Fibroblast of skin of abdomen (primary cell): Measurements from ENCODE around the gene MAZ.
"Not testable (repeated sequence)": the region's sequence is repeated elsewhere in the genome, so short reads cannot be mapped to it uniquely, and the experiment has no call there.

Source experiments
- DNase-seq: peaks from one replicate; pipeline ENCODE4 v3.0.0-alpha.2; 2013

The MAZ gene

DNA sequence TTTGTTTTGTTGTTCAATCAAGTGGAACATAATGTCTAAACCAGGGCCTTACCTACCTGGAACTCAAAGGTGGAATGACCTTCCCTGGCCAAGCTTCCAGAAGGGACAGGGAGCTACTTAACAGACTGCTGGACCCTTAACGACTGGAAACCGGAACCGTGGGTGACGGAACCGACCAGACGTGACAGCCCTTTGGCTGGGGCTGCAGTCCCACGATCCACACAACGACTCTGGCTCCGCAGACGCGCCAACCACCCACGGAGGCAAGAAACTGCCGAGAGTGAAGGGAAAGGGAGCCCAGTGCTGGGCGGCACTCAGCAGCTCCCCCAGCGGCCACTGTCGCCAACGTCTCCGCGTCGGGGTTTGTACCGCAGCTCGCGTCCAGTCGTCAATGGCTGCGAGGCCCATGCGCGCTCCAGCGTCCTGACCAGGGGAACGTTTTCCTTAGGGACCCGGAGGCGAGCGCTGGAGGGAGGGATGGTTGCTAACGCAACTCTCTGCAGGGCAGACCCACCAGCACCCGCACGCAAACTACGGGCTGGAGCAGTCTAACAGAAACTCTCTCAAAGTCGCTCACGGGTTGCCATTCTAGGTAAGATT is 21.3 kb upstream of the MAZ start:
- DNase-seq = peak; percentile 59

GRCh38 chr16:29787155-29787554 is 19.2 kb upstream of the MAZ start:
- not testable (repeated sequence) for DNase-seq

GRCh38 chr16:29789775-29790182 is 16.6 kb upstream of the MAZ start:
- no peak for DNase-seq

DNA sequence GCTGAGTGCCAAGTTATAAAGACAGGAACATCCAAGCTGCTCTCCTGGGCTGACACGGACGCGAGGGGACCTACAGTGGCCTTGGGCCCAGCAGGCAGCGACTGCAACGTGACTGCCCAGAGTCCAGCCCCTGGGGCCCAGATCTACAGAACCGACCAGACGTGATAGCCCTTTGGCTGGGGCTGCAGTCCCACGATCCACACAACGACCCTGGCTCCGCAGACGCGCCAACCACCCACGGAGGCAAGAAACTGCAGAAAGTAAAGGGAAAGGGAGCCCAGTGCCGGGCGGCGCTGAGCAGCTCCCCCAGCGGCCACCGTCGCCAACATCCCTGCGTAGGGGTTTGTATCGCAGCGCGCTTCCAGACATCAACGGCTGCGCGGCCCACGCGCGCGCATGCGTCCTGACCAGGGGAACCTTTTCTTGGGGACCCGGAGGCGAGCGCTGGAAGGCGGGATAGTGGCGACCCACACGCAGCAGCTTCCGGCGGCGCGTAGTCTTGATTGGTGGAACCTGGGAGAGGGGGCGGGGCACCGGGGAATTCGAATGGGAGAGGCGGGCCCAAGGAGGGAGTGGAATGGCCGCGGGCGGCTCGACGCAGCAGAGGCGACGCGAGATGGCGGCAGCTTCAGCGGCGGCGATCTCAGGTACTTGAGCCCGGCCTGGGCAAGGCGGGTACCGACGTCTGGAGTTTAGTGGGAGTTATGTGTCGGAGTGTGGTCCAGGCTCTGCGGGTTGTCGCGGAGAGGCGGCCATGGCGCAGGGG is 16.0 kb upstream of the MAZ start, which contains the start of gene KIF22:
Gene KIF22 (plus strand): TSS at position 569 of the 766 bp plus-strand sequence. CDS start 9 bp downstream, at position 578.
- DNase-seq = peak; percentile 99

DNA sequence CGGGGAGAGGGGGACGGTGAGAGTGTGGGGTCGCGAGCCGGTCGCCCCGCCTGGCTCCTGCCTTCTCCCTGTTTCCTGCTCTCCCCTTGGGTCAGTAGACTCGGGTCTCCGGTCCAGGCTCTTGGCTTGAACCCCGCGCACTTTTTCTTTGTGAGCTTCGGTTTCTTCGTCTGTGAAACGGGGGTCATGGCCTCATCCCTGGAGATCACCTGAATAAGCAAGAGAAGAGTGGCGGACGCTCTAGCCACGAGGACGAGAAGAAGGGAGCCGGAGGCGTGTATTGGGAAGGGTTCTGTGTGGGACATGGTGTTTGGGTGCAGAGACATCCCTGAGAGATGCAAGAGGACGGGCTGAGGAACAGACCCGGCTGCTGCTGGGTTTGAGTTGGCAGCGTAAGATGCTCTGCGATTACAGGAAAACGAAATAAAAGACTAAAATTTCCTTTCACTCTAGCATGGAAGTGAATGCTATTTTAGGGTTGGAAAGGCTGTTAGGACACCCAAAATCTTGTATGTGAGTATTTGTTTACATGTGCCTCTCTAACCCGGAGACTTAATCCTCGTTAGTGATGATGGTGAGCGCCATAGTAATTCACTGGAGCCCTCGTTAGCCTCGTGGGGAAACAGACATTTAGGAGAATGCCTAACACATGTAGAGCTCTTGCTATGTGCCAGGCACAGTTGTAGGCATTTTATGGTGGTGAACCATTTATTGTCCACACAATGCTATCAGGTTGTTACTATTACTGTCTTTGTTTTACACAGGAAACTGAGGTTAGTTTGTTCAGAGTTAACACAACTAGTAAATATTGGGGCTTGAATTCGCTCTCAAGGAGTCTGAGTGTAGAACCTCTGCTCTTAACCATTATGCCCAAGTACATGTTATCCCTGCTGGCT is 15.1 kb upstream of the MAZ start:
- no peak for DNase-seq

DNA sequence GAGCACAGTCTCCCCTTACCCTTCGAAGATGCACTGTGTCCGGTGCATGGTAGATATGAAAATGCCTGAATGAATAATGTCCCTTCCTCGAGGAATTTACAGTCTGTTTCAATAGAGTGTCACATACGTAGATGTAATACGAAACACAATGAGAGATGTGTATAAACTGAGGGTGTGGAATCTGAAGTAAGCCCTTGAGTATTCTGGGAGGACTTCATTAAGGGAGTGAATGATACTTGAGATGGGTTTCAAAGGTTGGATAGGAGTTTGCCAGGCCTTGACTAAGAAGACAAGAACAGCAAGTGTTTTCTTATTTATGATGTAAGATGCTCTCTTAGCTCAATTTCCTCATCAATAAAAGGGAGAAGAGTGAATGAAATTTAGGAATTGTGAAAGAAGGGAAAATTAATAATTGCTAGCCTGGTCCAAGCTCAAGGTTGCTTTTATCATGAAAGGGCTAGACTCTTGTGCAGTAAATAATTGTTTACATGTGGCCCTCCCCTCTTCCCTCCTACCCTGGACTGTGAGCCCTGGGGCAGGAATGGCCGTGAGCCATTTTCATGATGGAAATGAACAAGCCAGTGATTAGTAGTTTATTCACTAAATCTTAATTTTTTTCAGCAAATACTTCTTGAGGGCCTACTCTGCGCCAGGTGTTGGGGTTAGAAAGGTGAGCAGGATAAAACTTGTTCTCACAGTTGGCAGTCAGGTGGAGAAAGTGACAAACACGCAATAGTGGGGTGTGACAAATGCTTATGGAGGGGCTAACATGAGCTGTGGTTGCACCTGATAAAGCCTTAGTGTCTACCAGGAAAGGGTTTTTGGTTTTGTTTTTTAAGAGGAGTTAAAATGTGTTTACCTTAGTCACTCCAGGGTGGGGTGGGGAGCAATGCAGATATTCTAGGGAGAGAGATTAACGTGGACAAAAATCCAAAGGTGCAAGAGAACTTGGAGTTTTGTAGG is 14.2 kb upstream of the MAZ start:
- DNase-seq = no peak

GRCh38 chr16:29793153-29793552 is 13.2 kb upstream of the MAZ start:
- not testable (repeated sequence) for DNase-seq

- DNase-seq = no peak
Measured at GRCh38 chr16:29794231-29794710, 12.1 kb upstream of the MAZ start.

DNA sequence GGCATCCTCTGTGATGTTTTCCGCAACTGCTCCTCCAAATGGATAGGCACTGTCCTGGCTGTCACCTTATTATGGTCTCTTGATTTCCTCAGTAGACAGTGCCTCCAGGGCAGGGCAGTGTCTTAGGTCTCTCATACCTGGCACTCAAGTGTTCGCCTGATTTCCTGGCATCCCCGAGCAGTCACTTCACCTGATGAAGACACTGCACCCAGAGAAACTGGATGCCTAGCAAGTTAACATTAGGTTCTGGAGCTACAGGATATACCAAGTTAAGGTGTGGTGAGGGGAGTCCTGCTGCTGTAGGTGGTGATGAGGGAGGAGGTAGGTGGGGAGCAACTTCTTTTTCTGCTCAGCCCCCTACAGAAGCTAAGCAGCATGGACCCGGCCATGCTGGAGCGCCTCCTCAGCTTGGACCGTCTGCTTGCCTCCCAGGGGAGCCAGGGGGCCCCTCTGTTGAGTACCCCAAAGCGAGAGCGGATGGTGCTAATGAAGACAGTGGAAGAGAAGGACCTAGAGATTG is 3.9 kb upstream of the MAZ start:
- DNase-seq = no peak

DNA sequence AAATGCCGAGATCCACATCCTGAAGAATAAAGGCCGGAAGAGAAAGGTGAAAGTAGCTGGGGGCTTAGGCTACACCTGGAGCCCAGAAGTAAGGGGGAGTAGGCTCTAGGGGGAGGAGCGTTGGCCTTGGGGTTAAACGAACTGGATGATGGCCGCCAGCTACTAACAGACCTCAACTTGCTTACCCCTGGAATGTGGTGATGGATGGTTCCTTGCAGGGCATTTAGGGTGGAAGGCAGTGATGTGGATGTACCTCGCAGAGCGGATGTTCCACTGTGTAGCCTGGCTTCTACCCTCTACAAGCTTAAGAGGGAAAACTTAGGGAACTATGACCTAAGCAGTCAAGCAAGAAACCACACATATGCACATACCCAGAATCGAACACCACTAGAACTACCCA is 2.3 kb upstream of the MAZ start:
- DNase-seq = no peak

DNA sequence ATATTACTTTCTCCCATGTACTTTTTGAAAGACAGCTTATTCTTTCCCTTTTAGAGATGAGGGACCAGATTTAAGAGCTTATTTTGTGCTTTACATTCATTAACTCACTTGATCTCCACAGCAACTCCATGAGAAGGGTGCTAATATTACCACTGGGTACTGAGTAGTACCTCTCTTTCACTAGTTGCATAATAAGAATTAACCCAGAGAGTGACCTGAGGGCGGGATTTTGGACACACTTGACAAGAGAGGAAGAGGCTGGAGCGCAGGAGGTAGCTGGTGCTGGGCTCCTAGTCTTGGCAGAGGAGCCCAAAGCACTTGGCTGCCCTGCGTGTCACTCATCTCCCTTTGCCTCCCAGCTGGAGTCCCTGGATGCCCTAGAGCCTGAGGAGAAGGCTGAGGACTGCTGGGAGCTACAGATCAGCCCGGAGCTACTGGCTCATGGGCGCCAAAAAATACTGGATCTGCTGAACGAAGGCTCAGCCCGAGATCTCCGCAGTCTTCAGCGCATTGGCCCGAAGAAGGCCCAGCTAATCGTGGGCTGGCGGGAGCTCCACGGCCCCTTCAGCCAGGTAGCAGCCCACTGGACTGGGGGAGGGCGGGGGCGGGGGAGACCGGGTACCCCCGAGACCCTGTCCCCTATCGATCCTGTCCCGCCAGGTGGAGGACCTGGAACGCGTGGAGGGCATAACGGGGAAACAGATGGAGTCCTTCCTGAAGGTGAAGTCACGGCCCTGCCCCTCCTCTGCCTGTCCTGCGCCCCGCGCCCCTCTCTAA is 1.7 kb upstream of the MAZ start:
- DNase-seq = no peak

DNA sequence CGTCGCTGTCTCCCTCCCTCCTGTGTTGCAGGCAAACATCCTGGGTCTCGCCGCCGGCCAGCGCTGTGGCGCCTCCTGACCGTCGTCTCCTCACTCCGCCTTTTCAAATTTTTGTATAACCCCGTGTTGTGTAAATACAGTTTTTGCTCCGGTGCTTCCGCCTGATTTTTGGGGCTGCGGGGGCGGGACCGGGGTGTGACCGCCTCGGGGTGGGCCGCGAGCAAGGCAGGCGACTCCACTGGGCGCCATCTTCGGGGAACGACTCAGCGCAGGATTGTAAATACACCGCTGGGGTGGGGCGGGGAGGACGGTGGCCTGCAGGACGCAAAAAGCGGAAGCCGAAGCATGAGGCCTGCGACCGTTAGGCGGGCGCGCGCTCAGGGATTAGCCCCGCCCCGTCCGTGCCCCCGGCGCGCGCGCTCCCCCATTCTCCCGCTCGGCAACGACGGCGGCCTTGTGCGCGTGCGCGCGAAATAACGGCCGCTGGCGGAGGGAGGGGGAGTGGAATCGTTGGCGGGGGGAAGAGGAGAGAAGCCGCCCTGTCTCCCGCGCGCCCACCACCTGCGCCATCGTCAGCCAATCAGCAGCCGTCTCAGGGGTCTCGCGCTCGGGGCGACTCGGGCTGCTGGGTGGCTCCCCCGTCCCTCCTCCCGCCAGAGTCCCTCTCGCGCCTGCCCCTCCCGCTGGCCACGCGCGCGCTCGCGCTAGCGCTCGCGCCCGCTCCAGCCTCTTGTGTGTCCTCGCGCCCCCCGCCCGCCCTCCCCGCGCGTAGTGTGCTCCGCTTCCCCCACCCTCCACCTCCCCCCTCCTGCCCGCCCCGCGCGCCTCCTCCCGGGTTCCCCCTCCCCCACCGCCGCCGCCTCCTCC is 864 bp upstream of the MAZ start:
- DNase-seq = peak; percentile 97

DNA sequence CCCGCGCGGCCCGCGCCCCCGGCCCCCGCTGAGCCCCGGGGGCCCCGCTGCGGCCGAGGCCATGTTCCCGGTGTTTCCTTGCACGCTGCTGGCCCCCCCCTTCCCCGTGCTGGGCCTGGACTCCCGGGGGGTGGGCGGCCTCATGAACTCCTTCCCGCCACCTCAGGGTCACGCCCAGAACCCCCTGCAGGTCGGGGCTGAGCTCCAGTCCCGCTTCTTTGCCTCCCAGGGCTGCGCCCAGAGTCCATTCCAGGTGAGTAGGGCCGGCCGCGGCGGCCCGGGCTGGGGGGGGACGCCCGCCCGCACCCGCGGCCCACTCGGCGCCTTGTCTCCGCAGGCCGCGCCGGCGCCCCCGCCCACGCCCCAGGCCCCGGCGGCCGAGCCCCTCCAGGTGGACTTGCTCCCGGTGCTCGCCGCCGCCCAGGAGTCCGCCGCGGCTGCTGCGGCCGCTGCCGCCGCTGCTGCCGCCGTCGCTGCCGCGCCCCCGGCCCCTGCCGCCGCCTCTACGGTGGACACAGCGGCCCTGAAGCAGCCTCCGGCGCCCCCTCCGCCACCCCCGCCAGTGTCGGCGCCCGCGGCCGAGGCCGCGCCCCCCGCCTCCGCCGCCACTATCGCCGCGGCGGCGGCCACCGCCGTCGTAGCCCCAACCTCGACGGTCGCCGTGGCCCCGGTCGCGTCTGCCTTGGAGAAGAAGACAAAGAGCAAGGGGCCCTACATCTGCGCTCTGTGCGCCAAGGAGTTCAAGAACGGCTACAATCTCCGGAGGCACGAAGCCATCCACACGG is 504 bp downstream of the MAZ start:
- DNase-seq = peak; percentile 39

DNA sequence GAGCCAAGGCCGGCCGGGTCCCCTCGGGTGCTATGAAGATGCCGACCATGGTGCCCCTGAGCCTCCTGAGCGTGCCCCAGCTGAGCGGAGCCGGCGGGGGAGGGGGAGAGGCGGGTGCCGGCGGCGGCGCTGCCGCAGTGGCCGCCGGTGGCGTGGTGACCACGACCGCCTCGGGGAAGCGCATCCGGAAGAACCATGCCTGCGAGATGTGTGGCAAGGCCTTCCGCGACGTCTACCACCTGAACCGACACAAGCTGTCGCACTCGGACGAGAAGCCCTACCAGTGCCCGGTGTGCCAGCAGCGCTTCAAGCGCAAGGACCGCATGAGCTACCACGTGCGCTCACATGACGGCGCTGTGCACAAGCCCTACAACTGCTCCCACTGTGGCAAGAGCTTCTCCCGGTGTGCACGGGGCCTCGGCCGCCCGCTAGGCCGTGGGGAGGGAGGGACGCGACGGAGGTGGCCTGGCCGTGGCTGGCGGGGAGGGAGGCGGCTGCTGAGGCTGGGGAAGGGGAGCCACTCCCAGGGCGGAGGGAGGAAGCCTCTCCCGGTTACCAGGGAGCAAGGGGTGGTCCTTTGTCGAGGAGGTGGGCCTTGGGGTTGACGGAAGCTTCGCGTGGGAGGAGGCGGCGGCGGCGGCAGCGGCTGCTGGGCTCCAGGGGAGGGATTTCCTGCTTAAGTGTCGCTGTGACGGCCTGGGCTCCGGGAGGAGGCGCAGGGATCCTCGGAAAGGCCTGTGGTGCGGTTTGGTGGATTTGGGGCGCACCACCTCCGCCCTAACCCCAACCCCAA is 1.3 kb downstream of the MAZ start:
- peak; percentile 92 for DNase-seq

- DNase-seq = no peak
Measured at GRCh38 chr16:29808219-29808900, 2.0 kb downstream of the MAZ start.

DNA sequence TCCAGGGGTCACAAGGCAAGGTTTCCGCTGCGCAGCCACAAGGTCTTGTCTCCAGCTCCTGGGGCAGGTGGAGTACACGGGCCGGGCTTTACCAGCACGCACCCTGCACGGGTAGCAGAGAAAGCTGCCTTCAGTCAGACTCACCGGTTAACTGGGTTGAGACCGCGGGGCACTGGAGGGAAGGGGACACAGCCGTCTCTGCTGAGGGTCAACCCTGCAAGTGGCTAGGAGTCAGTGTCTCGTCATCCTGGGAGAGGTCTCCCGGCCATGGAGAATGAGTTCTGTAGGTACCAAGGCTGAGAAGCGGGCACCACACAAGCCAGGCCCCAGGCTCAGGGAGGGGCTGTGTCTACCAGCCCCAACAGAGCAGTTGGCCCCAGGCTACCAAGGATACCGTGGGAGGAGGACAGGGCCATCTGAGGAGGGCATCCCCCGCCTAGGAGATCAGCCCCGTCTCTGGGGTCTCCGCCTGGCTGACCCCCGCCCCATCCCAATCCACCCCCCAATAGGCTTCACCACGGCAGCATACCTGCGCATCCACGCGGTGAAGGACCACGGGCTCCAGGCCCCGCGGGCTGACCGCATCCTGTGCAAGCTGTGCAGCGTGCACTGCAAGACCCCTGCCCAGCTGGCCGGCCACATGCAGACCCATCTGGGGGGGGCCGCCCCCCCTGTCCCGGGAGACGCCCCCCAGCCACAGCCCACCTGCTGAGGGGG is 2.9 kb downstream of the MAZ start:
- no peak for DNase-seq
